ENCODE measurements around the gene PARP12.

Gene PARP12

DNA sequence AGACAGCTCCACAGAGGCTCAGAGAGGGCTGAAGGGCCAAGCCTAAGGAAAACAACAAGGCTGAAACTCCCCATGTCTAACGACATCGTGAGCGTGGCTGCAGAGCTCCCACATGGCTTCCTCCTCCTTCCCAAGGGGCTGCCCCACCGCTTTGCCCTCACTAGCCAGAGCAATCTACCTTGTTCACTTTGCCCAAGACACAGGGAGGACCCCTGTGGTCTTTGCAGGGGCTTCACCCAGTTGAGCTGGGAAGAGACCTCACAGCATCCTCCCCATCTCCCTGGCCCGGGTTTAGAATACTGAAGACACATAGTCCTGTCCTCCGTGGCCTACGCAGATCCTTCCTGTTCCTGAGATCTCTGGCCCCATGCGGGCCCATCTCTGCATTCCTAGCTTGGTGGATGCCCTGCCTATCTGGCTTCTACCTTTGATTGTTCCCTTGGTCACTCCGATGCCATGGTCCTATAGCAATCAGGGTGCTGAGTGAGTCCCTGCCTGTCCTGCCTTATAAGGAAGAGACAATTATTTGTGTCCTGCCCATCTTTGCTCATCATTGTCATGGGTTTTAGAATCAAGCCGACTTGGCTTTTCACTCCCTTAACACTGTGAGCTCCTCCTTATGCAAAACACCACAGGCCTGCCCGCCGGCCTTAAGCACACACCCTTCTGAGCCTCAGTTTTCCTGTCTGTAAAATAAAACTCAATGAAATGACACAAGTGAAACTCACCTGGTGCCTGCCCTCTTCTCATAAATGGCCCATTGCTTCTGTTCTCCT, 73.2 kb downstream of the PARP12 start:
- DNase-seq, result no peak

DNA sequence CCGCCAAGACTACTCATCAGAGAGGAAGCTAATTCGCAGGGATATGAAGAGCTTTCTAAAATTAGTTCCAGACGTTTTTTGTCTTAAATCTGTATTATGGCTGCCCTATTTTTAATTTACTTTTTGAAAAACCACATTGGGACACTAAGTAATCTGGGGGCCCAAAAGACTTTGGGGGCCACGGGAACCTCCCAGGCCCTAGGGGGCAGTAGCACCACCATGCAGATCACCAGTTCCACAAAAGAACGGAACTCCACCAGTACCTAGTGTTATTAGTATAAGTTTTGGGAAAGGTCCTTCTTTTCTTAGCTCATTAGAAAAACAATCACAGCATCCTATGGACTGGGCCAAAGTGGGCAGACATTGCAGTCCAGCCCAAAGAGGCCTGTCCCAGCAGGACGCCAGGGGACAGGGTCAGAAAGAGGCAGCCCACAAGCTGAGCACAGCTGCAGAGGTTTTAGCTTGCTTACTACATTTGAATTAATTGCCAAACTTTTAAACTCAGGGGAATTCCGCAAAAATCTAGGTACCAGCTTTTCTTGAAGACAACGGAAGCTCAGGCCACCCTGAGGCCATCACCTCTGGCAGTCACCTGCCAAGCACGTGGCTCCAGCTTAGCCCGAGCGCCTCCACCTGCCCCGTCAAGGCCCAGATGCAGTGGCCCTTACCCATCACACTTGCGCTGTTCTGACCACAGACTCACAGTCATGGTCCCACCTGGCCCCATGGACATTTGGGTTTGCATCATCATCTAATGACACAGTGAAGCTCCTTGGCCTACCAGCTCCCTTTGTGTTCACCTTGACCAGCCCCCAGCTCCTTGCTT, 74.8 kb downstream of the PARP12 start:
- DNase-seq, result no peak

DNA sequence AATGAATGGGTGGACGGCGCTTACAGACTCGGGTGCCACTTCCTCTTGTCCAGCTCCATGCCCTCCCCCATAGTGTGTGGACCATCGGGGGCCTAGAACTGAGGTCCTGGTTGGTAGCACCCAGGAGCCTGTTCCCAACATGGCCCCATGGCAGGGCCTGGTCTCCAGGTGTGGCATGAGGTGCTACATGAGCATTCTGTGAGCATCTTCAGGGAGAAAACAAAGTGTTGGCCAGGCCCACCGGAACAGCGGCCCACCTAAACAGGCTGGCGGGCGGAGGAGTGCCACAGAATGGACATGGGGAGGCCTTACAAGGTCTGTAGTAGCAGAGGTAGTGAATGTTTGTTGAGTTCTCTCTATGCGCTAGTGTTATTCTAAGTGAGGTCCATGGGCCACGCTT, 76.9 kb downstream of the PARP12 start:
- DNase-seq, result no peak

DNA sequence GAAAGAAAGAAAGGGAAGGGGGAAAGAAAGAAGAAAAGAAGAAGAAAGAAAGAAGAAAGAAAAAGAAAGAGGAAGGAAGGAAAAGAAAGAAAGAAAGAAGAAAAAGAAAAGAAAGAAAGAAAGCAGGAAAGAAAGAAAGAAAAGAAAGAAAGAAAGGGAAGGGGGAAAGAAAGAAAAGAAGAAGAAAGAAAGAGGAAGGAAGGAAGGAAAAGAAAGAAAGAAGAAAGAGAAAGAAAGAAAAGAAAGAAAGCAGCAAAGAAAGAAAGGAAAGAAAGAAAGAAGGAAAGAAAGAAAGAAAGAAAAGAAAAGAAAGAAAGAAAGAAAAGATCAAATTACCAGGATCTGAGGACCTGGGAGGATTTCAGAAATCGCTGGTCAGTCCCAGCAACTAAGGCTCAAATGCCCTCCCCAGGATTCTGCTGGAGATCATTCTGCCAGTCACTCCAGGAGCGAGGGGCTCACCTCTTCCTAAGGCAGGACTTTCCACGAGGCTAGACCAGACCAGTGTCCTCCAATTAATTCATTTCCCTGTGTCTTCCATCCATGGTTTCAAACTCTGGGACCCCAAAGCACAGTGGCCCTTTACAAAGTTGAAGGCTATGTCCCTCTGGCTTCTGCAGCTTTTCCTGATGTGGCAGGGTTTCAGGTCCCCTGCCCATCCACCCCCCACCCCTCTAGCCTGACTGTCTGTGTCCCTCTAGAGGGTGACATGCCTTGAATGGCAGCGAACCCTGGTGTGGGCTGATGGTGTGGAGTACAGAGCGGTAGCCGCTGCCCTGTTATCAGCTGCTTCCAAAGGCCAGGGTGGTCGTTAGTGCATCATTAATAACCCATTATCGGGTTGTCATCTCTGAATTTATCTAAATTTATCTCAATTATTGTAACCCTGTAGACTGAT, 77.9 kb downstream of the PARP12 start:
- no peak for DNase-seq

DNA sequence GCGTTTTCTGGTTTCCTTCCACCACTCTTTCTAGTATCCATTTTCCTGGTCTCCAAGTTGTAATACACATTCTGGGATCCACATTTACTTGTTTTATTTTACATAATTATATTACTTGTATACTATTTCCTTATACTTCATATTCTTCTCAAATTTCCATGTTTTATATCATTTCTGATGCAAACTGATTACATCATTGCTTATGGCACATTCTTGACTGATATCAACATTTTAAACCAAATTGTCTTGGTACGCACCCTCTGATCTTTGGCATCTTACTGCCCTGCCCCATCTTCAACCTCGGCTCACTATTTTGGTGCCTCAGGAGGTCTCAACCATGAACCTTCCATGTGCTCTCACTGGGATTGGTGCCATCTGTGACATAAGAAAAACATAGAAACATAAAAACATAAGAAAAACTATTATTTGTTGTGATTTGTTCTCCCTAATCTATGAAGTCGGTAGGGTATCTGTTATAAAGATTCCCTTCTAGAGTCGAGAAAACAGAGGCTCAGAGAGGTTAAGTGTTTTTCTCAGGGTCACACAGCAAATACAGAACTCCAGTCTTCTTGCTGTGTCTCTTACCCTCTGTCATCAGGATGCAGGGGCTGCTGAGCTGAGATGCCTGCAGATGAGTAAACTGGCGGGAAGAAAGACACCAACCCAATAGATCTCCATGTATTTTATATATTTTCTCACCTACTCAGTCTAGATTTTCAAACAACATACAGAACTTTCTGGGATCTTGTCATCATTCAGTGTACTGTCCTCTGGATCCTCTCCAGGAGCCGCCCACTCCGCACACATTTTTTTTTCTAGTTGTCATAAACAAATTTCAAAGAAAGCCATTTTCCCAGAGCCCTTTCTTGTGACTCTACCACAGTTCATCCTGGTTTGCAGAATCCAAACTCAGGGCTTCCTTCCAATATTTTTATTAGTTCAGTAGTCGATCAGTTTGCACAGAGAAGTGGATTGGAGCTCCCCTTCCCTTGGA, 79.5 kb downstream of the PARP12 start:
- no peak for DNase-seq

DNA sequence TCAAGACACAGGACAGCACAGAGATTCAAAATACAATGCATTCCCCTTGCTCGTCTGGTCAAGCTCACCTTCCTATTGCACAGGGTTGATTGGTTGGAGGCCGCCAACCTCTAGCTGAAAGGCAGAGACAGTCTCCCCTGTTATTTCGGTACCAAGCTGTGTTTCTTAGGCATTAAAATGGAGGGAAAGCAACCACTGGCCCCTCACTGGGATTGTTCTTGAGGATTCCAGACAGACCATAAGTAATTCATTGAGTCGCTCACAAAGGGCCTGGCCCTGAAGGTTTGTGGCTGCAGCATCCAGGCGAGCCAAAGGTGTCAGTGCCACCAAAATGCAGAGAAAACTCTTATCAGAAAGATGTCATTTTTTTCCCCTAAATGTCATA, 81.2 kb downstream of the PARP12 start:
- DNase-seq, result no peak

DNA sequence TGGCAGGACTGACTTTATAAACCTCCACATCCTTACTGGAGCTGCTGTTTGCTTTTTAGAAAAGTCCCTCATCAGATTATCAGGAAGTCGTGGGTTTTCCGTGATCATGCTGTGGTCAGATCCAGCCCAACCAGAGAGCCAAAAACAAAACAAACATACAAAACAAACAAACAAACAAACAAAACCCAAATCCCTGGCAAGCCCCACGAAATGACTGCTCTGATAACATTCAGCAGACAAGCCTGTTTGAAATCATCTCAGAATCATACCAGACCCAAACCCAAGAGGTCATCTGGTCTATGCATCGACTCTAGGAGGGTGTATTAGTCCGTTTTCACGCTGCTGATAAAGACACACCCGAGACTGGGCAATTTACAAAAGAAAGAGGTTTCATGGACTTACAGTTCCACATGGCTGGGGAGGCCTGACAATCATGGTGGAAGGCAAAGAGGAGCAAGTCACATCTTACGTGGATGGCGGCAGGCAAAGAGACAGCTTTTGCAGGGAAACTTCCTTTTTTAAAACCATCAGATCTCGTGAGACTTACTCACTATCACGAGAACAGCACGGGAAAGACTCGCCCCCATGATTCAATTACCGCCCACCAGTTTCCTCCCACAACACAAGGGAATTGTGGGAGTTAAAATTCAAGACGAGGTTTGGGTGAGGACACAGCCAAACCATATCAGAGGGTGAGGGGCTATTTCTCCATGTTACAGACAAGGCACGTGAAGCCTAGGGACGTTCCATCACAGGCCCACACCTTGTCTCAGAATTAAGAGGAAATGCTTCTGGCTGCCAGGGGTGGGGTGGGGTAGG, 85.7 kb downstream of the PARP12 start:
- no peak for DNase-seq

DNA sequence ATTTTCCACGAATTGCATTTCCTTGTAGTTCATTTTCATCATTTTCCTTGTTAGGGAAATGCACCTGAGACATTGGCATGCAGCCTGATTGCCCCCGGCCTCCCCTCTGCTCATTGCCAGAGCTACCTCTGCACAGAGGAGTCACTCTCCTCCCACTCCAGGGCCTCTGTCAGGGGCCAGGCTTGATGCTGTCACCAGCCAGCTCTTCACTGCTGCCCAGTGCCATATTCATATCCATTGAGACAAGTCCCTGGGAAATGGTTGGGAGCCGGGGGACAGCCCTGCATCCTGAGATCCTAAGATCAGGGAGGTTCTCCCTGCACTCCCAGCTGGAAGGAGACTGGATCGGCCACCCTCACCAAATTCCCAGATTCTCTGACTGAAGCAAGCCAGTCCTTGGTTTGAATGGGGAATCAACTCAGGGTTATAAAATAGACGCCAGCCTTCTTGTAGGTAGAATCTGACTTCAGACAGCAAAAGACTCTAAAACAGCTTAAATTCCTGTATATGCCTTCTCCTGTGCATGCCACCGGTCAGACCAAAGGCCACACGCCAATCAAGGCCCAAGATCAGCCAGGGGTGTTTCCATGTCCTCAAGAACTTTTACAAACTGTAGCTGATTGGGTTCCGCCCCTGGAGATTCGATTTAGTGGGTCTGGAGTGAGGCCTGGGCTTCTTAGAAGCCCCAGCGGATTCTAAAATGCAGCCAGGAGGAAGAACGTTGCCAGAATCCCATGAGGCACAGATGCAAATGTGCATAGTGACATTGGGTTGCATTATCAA, 86.5 kb downstream of the PARP12 start:
- DNase-seq, result no peak

DNA sequence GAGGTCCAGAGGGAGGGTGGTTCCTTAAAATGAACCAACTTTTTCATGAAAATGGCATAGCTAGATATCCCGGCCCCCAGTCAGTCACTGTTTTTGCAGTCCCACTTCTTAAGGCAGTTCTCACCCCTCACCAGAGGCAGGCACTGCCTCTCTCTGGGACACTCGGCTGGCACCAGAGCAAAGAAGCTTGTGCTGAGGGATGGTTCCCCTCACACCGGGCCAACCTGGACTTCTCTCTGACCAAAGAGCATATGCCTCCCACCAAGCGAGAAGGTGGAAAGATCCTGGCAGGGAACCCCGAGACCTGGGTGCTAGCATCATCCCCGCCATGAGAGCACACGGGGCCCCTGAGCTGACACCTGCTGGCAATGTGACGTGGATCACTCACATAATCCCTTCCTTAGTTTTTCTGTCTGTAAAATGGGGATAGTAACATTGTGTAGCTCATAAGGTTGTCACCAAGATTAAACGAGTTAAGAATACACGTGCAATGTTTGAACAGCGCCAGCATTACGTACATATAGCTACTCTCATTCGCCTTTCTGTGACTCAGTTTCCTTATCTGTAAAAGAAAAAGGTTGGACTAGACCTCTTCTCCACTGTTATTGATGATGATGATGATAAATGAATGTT, 88.5 kb downstream of the PARP12 start:
- DNase-seq, result no peak
